MCF 10A (cell line): ENCODE data around the gene GPC6. TPM values are rescaled to one million over a fixed set of nuclear protein-coding genes. Genes with fewer than 3 reads are reported as not detected.

Experiments
- BruUV-seq: library from RNA; stranded (reverse); fragments of 400-500 nt; replicated peaks from 2 replicates; lab custom pipeline; 2021; lab: Mats Ljungman, UMichigan
- CTCF ChIA-PET: fragments of 300-600 bp; sonication (Branson Sonifier 250); formaldehyde crosslinking; extraction: SDS; loops from one replicate; lab custom pipeline; 2021; ENCODE audit warnings: antibody characterized with exemption, inconsistent platforms; lab: Yijun Ruan, JAX
- POLR2A ChIA-PET: fragments of 300-600, 350-650 bp; sonication (Branson Sonifier 250); formaldehyde crosslinking; extraction: SDS; loops from one replicate; lab custom pipeline; 2020; ENCODE audit warnings: antibody characterized with exemption, inconsistent platforms; lab: Yijun Ruan, JAX
- DNase-seq: peaks from one replicate; pipeline ENCODE4 v3.0.0-alpha.2; 2018; ENCODE audit not compliant: unreplicated experiment
- H3K27ac Mint-ChIP-seq: one replicate; pipeline ENCODE4 v1.8.0; 2022; ENCODE audit warnings: mild to moderate bottlenecking, low read depth, mixed read lengths; ENCODE audit not compliant: unreplicated experiment
- H3K27me3 Mint-ChIP-seq: one replicate; pipeline ENCODE4 v1.8.0; 2022; ENCODE audit warnings: mixed read lengths; ENCODE audit not compliant: insufficient read depth, unreplicated experiment
- H3K36me3 Mint-ChIP-seq: one replicate; pipeline ENCODE4 v1.8.0; 2022; ENCODE audit warnings: mild to moderate bottlenecking, moderate library complexity, mixed read lengths; ENCODE audit not compliant: insufficient read depth, unreplicated experiment
- H3K4me1 Mint-ChIP-seq: one replicate; pipeline ENCODE4 v1.8.0; 2022; ENCODE audit warnings: mixed read lengths; ENCODE audit not compliant: insufficient read depth, unreplicated experiment
- H3K4me3 Mint-ChIP-seq: one replicate; pipeline ENCODE4 v1.8.0; 2022; ENCODE audit warnings: mild to moderate bottlenecking, moderate library complexity, mixed read lengths; ENCODE audit not compliant: unreplicated experiment
- H3K9me3 Mint-ChIP-seq: one replicate; pipeline ENCODE4 v1.8.0; 2022; ENCODE audit warnings: mixed read lengths; ENCODE audit not compliant: unreplicated experiment
- CTCF ChIP-seq: fragments of 200-600 bp; IDR thresholded peaks from one replicate; pipeline ENCODE4 v1.8.0; 2022; ENCODE audit warnings: antibody characterized with exemption, mild to moderate bottlenecking; ENCODE audit not compliant: unreplicated experiment
- intact Hi-C: fragments of 100-400 bp; cut with micrococcal nuclease; formaldehyde crosslinking; loops from 2 replicates; pipeline ENCODE4 v1.14.1; 2022
- total RNA-seq: library from RNA; stranded (reverse); gene quantifications from 2 replicates; pipeline ENCODE4 v1.2.3, GENCODE V29; 2022

GPC6 gene
- total RNA-seq, 1 experiment from 2014 or later, result 8.4 TPM

DNA sequence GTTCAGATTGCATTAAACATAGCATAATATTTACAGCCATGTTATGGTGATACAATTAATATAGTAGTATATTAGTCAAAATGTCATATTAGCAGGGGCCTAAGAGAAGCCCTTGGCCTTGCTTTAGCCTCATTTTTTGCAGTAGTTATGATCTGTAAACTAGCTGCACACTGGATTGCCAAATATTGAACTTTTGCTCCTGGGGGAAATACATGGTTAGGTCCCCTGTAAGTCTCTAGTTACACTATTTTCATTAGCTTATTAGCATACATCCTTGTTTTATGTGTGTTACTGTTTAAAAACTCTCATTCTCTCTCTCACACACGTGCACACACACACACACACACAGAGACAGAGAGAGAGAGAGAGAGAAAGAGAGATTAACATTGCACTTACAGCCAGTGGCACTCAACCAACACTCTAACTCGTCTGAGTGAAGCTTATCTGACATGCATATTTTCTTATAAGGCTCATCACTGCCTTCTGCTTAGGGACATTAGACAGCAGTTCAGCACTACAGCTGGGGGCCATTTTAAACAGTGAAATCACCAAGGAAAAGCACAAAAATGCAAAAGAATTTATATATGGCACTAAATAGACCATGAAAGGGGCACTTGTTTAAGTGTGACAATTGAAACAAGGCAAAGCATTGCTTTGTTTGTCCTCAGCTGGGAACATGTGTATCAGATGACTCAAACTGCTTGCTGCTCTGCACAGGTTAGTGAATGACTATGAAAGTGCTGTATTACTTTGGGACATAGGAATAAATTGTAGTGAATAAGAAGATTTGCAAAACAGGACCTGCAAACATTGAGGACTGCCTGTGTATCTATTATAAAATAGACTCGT, 278.7 kb downstream of the GPC6 start:
- no peaks in the 10 kb centered on the region for H3K9me3 Mint-ChIP-seq
- H3K27me3 Mint-ChIP-seq, result no peaks in the 10 kb centered on the region
- peaks cover 6% of the 10 kb centered on the region for H3K4me1 Mint-ChIP-seq
- intact Hi-C loops, result no loop called here
- CTCF ChIA-PET, result no interaction called here
- no TSS peak for BruUV-seq
- POLR2A ChIA-PET, result interaction anchor here (0.6 kb wide), 1 partner anchor 33 kb away, joined by 3 read pairs; no protein-coding TSS in a partner anchor
- no peak overlapping the region for H3K4me3 Mint-ChIP-seq
- H3K36me3 Mint-ChIP-seq, result no peaks in the 10 kb centered on the region
- no peak overlapping the region for H3K27ac Mint-ChIP-seq
- DNase-seq, result no peak
- no peak for TF ChIP-seq CTCF

DNA sequence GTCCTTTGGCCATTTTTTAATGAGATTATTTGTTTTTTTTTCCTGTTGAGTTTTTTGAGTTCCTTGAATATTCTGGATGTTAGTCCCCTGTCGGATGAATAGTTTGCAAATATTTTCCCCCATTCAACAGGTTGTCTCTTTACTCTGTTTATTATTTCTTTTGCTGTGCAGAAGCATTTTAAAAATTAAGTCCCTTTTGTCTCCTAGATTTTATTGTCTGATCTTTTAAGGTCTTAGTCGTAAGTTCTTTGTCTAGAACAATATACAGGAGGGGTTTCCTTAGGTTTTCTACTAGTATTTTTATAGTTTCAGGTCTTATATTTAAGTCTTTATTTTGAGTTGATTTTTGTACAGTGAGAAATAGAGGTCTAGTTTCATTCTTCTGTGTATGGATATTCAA, 284.4 kb downstream of the GPC6 start:
- H3K27me3 Mint-ChIP-seq, result no peaks in the 10 kb centered on the region
- ChIA-PET CTCF (no interaction called here), POLR2A (no interaction called here)
- H3K27ac Mint-ChIP-seq, result no peak overlapping the region
- no peak for TF ChIP-seq CTCF
- H3K4me1 Mint-ChIP-seq, result no peaks in the 10 kb centered on the region
- DNase-seq, result no peak
- BruUV-seq, result no TSS peak
- no peaks in the 10 kb centered on the region for H3K36me3 Mint-ChIP-seq
- no peak overlapping the region for H3K4me3 Mint-ChIP-seq
- intact Hi-C loops, result no loop called here
- H3K9me3 Mint-ChIP-seq, result no peaks in the 10 kb centered on the region

DNA sequence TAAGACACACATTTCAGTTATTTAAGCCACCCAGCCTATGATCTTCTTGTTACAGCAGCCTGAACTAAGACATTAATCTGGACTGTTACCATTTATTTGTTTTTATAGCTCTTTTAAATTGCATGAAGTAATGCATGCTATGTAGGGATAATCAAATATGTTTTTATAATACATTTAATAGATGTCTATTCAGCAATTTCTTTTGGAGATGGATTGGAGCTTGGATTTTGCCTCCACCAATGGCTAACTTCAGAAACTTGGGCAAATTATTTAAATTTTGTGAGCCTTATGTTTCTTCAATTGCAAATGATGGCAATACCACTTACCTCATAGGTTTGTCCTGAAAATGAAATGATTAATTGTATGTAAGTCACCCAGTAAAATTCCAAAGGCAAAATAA, 288.7 kb downstream of the GPC6 start:
- H3K9me3 Mint-ChIP-seq, result no peaks in the 10 kb centered on the region
- ChIA-PET CTCF (interaction anchor here (0.5 kb wide), 1 partner anchor 223 kb away, joined by 3 read pairs; no protein-coding TSS in a partner anchor), POLR2A (no interaction called here)
- no peak for DNase-seq
- no peak for TF ChIP-seq CTCF
- H3K4me3 Mint-ChIP-seq, result no peak overlapping the region
- no peaks in the 10 kb centered on the region for H3K27me3 Mint-ChIP-seq
- BruUV-seq, result no TSS peak
- no peaks in the 10 kb centered on the region for H3K4me1 Mint-ChIP-seq
- H3K36me3 Mint-ChIP-seq, result no peaks in the 10 kb centered on the region
- no peak overlapping the region for H3K27ac Mint-ChIP-seq
- intact Hi-C loops, result no loop called here

- TF ChIP-seq CTCF, result no peak
- ChIA-PET POLR2A (no interaction called here), CTCF (interaction anchor here (0.6 kb wide), 1 partner anchor 268 kb away, joined by 4 read pairs; no protein-coding TSS in a partner anchor)
- H3K4me1 Mint-ChIP-seq, result no peaks in the 10 kb centered on the region
- no TSS peak for BruUV-seq
- no peak overlapping the region for H3K27ac Mint-ChIP-seq
- no peak for DNase-seq
- H3K9me3 Mint-ChIP-seq, result no peaks in the 10 kb centered on the region
- H3K27me3 Mint-ChIP-seq, result no peaks in the 10 kb centered on the region
- intact Hi-C loops, result no loop called here
- no peak overlapping the region for H3K4me3 Mint-ChIP-seq
- H3K36me3 Mint-ChIP-seq, result no peaks in the 10 kb centered on the region
Observed at GRCh38 chr13:93517658-93518057, 291.1 kb downstream of the GPC6 start.
